K562 (cell line): ENCODE results near the gene FOCAD. TPM values are rescaled to one million over a fixed set of nuclear protein-coding genes. Genes with fewer than 3 reads are reported as not detected.

Experiments
- ATAC-seq: fragments of 200-7000 bp; cut with Tn5 transposase; 3 replicates; pipeline ENCODE4 v1.9.1; 2020; ENCODE audit warnings: moderate library complexity
- BruUV-seq: library from RNA; stranded (reverse); fragments of 400-500 nt; replicated peaks from 2 replicates; lab custom pipeline; 2021; lab: Mats Ljungman, UMichigan
- CTCF ChIA-PET: fragments of 300-600 bp; formaldehyde crosslinking; extraction: SDS; loops from one replicate; lab custom pipeline; 2021; ENCODE audit warnings: low intra/inter-chr PET ratio; lab: Yijun Ruan, JAX
- POLR2A ChIA-PET: fragments of 300-600, 350-650 bp; sonication (Branson Sonifier 250); formaldehyde crosslinking; extraction: SDS; loops from one replicate; lab custom pipeline; 2021; ENCODE audit warnings: antibody characterized with exemption, inconsistent platforms; lab: Yijun Ruan, JAX
- DNase-seq, 4 experiments: peaks; one replicate each; pipeline versions ENCODE4 v3.0.0 to v3.0.0-alpha.2; 2011 to 2018; ENCODE audit warnings: low spot score in 3 of 4, mixed read lengths in 3 of 4; ENCODE audit errors: extremely low read depth in 1 of 4
- FAIRE-seq: peaks from 2 replicates; lab custom pipeline; 2011; peaks lifted over from hg19 to GRCh38; lab: Jason Lieb, UNC
- H2AFZ ChIP-seq: 2 replicates; pipeline ENCODE4 v1.6.0; 2011; ENCODE audit warnings: low read depth, low read length, control low read depth, inconsistent platforms
- H3K27ac ChIP-seq: fragments of 200-600 bp; 3 replicates; pipeline ENCODE4 v1.8.0; 2011; ENCODE audit warnings: low read depth, mild to moderate bottlenecking, control low read depth, inconsistent platforms, low read length, moderate library complexity, mixed read lengths; ENCODE audit errors: extremely low read depth
- H3K27me3 ChIP-seq, 2 experiments: fragments of 300-600 bp in 1 of 2; 2 replicates in 1 of 2; 3 replicates in 1 of 2; pipeline versions ENCODE4 v1.6.0 to v1.8.0; 2011; ENCODE audit warnings: inconsistent platforms in 2 of 2, low read length in 2 of 2, mild to moderate bottlenecking in 1 of 2, mixed read lengths in 1 of 2, moderate library complexity in 1 of 2; ENCODE audit not compliant: control insufficient read depth in 2 of 2, insufficient read depth in 2 of 2
- H3K36me3 ChIP-seq: fragments of 300-600 bp; 3 replicates; pipeline ENCODE4 v1.8.0; 2011; ENCODE audit warnings: mild to moderate bottlenecking, low read length, inconsistent platforms; ENCODE audit not compliant: control insufficient read depth, insufficient read depth
- H3K4me1 ChIP-seq, 2 experiments: fragments of 200-600 bp in 1 of 2; replicated peaks in 1 of 2; 2 replicates in 1 of 2; 3 replicates in 1 of 2; pipeline versions ENCODE4 v1.5.1 to v1.8.0; 2011; ENCODE audit warnings: inconsistent platforms in 2 of 2, low read length in 2 of 2, mild to moderate bottlenecking in 1 of 2, mixed read lengths in 1 of 2, moderate library complexity in 1 of 2; ENCODE audit not compliant: control insufficient read depth in 2 of 2, insufficient read depth in 2 of 2
- H3K4me2 ChIP-seq: 2 replicates; pipeline ENCODE4 v1.6.1; 2011; ENCODE audit warnings: low read length, control low read depth, inconsistent platforms, mixed read lengths; ENCODE audit not compliant: insufficient read depth
- H3K4me3 ChIP-seq: fragments of 200-600 bp; sonication (generic), shearing (Covaris generic); 2 replicates; pipeline ENCODE4 v1.5.1; 2016; ENCODE audit warnings: control low read depth, inconsistent platforms
- H3K79me2 ChIP-seq: fragments of 200-600 bp; 3 replicates; pipeline ENCODE4 v1.8.0; 2011; ENCODE audit warnings: low read length, inconsistent platforms; ENCODE audit not compliant: control insufficient read depth, insufficient read depth
- H3K9ac ChIP-seq, 2 experiments: 2 replicates each; pipeline versions ENCODE4 v1.6.0 to v1.6.1; 2011; ENCODE audit warnings: low read depth in 2 of 2, low read length in 2 of 2, control low read depth in 1 of 2, inconsistent platforms in 1 of 2, mild to moderate bottlenecking in 1 of 2, mixed read lengths in 1 of 2; ENCODE audit not compliant: insufficient read depth in 1 of 2
- H3K9me1 ChIP-seq: one replicate; pipeline ENCODE4 v1.6.0; 2011; ENCODE audit warnings: inconsistent platforms, mild to moderate bottlenecking, low read length, moderate library complexity; ENCODE audit not compliant: control insufficient read depth, insufficient read depth
- H3K9me3 ChIP-seq: replicated peaks from 2 replicates; pipeline ENCODE4 v1.5.1; 2011; ENCODE audit warnings: low read depth, low read length, inconsistent platforms; ENCODE audit not compliant: control insufficient read depth, insufficient read depth
- H4K20me1 ChIP-seq: replicated peaks from 2 replicates; pipeline ENCODE4 v1.6.1; 2011; ENCODE audit warnings: low read length, inconsistent platforms, mixed read lengths; ENCODE audit not compliant: control insufficient read depth, insufficient read depth
- BRCA1 ChIP-seq, 2 experiments: fragments of 450-650 bp in 1 of 2; sonication (generic) in 1 of 2; formaldehyde crosslinking in 1 of 2; IDR thresholded peaks; 2 replicates each; pipeline versions ENCODE4 v1.5.0 to v1.6.1; 2017 to 2020; ENCODE audit warnings: mild to moderate bottlenecking in 1 of 2, missing genetic modification reagents in 1 of 2
- FOSL1 ChIP-seq: fragments of 200-800 bp; sonication (Bioruptor generic); conservative IDR thresholded peaks from 2 replicates; pipeline ENCODE4 v1.6.1; 2016; ENCODE audit warnings: missing genetic modification characterization, missing compliant biosample characterization
- ZFP36 ChIP-seq: fragments of 150-350 bp; IDR thresholded peaks from 2 replicates; pipeline ENCODE4 v1.6.1; 2018; ENCODE audit warnings: low read length, low read depth; ENCODE audit not compliant: partially characterized antibody
- WGBS: fragments of 100-300 bp; shearing (Covaris generic); methylation state at CpG from one replicate; pipeline ENCODE4 v1.1.6; 2016; ENCODE audit warnings: low coverage, mixed read lengths; ENCODE audit not compliant: insufficient coverage; ENCODE audit errors: missing lambda C conversion rate; 5-methylcytosine and 5-hydroxymethylcytosine counted together
- in situ Hi-C: fragments of 300-500 bp; cut with MboI; formaldehyde crosslinking; loops from 4 replicates; pipeline ENCODE4 v1.15.0; 2018; ENCODE audit warnings: inconsistent platforms, mixed read lengths
- intact Hi-C: fragments of 100-400 bp; cut with micrococcal nuclease; formaldehyde crosslinking; loops from 2 replicates; pipeline ENCODE4 v1.14.2; 2022
- polyA plus RNA-seq, 8 experiments: library from polyadenylated mRNA; depleted of rRNA in 4 of 8; stranded (reverse) in 5 of 8; unstranded in 3 of 8; fragments of >200 nt; fragmentation: Nextera tagmentation in 2 of 8; fragmentation: Illumina TruSeq in 1 of 8; extraction: Ambion mirVana in 2 of 8; extraction: Trizol in 1 of 8; gene quantifications; 2 replicates each; pipeline versions ENCODE4 v1.2.1 to v1.2.3, GENCODE V29; 2011 to 2014; ENCODE audit warnings: inconsistent platforms in 1 of 8, missing spikeins in 1 of 8
- total RNA-seq, 7 experiments: library from RNA; depleted of rRNA in 6 of 7; stranded (reverse); fragments of >200 nt in 6 of 7; fragmentation: Illumina TruSeq in 2 of 7; extraction: Trizol in 2 of 7; gene quantifications; 2 replicates each; pipeline versions ENCODE4 v1.2.1 to v1.2.3, GENCODE V29; 2011 to 2021; ENCODE audit warnings: low replicate concordance in 1 of 7
- TF ChIP-seq, protein P1 (sequence below): sonication (generic); formaldehyde crosslinking; IDR thresholded peaks from 2 replicates; pipeline ENCODE4 v1.9.0; 2022; ENCODE audit warnings: mild to moderate bottlenecking, missing genetic modification reagents
- TF ChIP-seq, protein P2 (sequence below): fragments of 200-600 bp; sonication (generic); IDR thresholded peaks from one replicate; pipeline ENCODE4 v1.6.1; 2012; ENCODE audit warnings: mild to moderate bottlenecking, low read depth, low read length, inconsistent platforms

Gene FOCAD
- total and polyA plus RNA-seq, 9 of the 15 experiments (the other 6 are each of a cell fraction or from before 2014, with no cell fraction given), result 0.13 to 2.4 (median 1.6) TPM

DNA sequence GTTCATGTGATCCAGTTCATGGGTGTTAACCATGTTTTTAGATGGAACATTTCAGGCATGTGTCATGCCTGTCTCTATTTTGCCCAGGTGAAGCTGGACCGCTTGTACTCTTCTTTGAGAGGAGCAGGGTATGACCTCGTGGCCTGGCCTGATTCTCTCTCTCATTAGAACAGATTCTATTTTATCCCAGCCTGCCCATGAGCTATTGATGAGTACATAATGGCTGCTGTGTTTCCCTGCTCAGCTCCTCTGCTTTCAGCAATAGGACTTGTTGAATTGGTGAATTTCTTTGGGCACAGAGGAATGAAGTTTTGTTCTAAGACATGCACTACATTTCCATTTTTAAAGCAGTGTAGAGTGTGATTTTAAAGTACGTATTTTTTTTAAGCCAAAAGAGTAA lies 261.2 kb downstream of the FOCAD start:
- Histone ChIP-seq H3K4me1 (no peaks in the 10 kb centered on the region), H3K4me2 (no peak overlapping the region), H3K9ac (no peak overlapping the region), H3K9me1 (no peaks in the 10 kb centered on the region), H3K27ac (no peak overlapping the region), H2AFZ (no peak overlapping the region), H3K36me3 (no peaks in the 10 kb centered on the region), H3K27me3 (no peaks in the 10 kb centered on the region), H3K79me2 (no peaks in the 10 kb centered on the region), H3K9me3 (no peaks in the 10 kb centered on the region), H4K20me1 (no peaks in the 10 kb centered on the region), H3K4me3 (no peak overlapping the region)
- WGBS, result no CpG with 5 or more reads among the region's 3 CpGs
- ChIA-PET POLR2A (no interaction called here), CTCF (no interaction called here)
- BruUV-seq, result no TSS peak
- FAIRE-seq (no peak), DNase-seq (no peak), ATAC-seq (no peak)
- in situ Hi-C loops, result no loop called here
- intact Hi-C loops, result no loop called here
- TF ChIP-seq ZFP36, result no peak
- no peak for TF ChIP-seq FOSL1 (tag)
- TF ChIP-seq, protein P1, sequence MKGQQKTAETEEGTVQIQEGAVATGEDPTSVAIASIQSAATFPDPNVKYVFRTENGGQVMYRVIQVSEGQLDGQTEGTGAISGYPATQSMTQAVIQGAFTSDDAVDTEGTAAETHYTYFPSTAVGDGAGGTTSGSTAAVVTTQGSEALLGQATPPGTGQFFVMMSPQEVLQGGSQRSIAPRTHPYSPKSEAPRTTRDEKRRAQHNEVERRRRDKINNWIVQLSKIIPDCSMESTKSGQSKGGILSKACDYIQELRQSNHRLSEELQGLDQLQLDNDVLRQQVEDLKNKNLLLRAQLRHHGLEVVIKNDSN (CRISPR knock-in tag), result no peak
- TF ChIP-seq, protein P2, sequence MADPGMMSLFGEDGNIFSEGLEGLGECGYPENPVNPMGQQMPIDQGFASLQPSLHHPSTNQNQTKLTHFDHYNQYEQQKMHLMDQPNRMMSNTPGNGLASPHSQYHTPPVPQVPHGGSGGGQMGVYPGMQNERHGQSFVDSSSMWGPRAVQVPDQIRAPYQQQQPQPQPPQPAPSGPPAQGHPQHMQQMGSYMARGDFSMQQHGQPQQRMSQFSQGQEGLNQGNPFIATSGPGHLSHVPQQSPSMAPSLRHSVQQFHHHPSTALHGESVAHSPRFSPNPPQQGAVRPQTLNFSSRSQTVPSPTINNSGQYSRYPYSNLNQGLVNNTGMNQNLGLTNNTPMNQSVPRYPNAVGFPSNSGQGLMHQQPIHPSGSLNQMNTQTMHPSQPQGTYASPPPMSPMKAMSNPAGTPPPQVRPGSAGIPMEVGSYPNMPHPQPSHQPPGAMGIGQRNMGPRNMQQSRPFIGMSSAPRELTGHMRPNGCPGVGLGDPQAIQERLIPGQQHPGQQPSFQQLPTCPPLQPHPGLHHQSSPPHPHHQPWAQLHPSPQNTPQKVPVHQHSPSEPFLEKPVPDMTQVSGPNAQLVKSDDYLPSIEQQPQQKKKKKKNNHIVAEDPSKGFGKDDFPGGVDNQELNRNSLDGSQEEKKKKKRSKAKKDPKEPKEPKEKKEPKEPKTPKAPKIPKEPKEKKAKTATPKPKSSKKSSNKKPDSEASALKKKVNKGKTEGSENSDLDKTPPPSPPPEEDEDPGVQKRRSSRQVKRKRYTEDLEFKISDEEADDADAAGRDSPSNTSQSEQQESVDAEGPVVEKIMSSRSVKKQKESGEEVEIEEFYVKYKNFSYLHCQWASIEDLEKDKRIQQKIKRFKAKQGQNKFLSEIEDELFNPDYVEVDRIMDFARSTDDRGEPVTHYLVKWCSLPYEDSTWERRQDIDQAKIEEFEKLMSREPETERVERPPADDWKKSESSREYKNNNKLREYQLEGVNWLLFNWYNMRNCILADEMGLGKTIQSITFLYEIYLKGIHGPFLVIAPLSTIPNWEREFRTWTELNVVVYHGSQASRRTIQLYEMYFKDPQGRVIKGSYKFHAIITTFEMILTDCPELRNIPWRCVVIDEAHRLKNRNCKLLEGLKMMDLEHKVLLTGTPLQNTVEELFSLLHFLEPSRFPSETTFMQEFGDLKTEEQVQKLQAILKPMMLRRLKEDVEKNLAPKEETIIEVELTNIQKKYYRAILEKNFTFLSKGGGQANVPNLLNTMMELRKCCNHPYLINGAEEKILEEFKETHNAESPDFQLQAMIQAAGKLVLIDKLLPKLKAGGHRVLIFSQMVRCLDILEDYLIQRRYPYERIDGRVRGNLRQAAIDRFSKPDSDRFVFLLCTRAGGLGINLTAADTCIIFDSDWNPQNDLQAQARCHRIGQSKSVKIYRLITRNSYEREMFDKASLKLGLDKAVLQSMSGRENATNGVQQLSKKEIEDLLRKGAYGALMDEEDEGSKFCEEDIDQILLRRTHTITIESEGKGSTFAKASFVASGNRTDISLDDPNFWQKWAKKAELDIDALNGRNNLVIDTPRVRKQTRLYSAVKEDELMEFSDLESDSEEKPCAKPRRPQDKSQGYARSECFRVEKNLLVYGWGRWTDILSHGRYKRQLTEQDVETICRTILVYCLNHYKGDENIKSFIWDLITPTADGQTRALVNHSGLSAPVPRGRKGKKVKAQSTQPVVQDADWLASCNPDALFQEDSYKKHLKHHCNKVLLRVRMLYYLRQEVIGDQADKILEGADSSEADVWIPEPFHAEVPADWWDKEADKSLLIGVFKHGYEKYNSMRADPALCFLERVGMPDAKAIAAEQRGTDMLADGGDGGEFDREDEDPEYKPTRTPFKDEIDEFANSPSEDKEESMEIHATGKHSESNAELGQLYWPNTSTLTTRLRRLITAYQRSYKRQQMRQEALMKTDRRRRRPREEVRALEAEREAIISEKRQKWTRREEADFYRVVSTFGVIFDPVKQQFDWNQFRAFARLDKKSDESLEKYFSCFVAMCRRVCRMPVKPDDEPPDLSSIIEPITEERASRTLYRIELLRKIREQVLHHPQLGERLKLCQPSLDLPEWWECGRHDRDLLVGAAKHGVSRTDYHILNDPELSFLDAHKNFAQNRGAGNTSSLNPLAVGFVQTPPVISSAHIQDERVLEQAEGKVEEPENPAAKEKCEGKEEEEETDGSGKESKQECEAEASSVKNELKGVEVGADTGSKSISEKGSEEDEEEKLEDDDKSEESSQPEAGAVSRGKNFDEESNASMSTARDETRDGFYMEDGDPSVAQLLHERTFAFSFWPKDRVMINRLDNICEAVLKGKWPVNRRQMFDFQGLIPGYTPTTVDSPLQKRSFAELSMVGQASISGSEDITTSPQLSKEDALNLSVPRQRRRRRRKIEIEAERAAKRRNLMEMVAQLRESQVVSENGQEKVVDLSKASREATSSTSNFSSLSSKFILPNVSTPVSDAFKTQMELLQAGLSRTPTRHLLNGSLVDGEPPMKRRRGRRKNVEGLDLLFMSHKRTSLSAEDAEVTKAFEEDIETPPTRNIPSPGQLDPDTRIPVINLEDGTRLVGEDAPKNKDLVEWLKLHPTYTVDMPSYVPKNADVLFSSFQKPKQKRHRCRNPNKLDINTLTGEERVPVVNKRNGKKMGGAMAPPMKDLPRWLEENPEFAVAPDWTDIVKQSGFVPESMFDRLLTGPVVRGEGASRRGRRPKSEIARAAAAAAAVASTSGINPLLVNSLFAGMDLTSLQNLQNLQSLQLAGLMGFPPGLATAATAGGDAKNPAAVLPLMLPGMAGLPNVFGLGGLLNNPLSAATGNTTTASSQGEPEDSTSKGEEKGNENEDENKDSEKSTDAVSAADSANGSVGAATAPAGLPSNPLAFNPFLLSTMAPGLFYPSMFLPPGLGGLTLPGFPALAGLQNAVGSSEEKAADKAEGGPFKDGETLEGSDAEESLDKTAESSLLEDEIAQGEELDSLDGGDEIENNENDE, result no peak
- no peak for TF ChIP-seq BRCA1 (IDR thresholded peaks at IDR 0.05)
- TF ChIP-seq BRCA1 (CRISPR knock-in tag; IDR thresholded peaks at IDR 0.05), result no peak
